ENCODE data around the gene COMMD3.

The COMMD3 gene

GRCh38 chr10:22365644-22366434 lies 49.7 kb downstream of the COMMD3 start:
- in situ Hi-C loops (cut with HindIII; ENCODE audit: low sequenced_read_pairs): no loop called here

GRCh38 chr10:22366435-22366703 lies 50.2 kb downstream of the COMMD3 start:
- in situ Hi-C loops (cut with HindIII; ENCODE audit: low sequenced_read_pairs): no loop called here

GRCh38 chr10:22366771-22367170 lies 50.6 kb downstream of the COMMD3 start:
- in situ Hi-C loops (cut with HindIII; ENCODE audit: low sequenced_read_pairs): no loop called here

- in situ Hi-C loops (cut with HindIII; ENCODE audit: low sequenced_read_pairs): no loop called here
These were observed 51.3 kb downstream of the COMMD3 start for GRCh38 chr10:22367471-22367870.

GRCh38 chr10:22368402-22368801 lies 52.2 kb downstream of the COMMD3 start:
- in situ Hi-C loops (cut with HindIII; ENCODE audit: low sequenced_read_pairs): no loop called here

- in situ Hi-C loops (cut with HindIII; ENCODE audit: low sequenced_read_pairs): no loop called here
These were observed 52.8 kb downstream of the COMMD3 start for GRCh38 chr10:22368981-22369380.

GRCh38 chr10:22369434-22370072 lies 53.4 kb downstream of the COMMD3 start:
- in situ Hi-C loops (cut with HindIII; ENCODE audit: low sequenced_read_pairs): no loop called here
